ENCODE data around the gene ZMYND8. TPM values are rescaled to one million over a fixed set of nuclear protein-coding genes. Genes with fewer than 3 reads are reported as not detected.
A peak's percentile ranks its signal among the peaks of the same experiment; 100 is the strongest.

The ZMYND8 gene
- total RNA-seq, 4 donors from 2014 or later: 33.3 to 46.7 (median 39.2) TPM

DNA sequence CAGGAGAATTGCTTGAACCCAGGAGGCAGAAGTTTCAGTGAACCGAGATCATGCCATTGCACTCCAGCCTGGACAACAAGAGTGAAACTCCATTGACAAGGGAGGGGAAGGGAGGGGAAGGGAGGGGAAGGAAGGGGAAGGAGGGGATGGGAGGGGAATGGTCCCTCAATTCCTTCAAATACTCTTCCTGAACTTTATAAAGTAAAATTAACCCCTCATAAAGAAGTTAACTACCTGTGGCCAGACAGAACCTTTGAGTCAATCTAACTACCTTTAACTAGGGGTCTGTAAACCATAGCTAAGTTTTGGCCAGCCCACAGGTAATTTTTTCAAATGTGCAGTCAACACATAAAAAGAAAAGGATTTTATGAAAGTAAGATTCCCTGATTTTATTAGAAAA, 131.0 kb downstream of the ZMYND8 start:
- TF ChIP-seq, protein P1, sequence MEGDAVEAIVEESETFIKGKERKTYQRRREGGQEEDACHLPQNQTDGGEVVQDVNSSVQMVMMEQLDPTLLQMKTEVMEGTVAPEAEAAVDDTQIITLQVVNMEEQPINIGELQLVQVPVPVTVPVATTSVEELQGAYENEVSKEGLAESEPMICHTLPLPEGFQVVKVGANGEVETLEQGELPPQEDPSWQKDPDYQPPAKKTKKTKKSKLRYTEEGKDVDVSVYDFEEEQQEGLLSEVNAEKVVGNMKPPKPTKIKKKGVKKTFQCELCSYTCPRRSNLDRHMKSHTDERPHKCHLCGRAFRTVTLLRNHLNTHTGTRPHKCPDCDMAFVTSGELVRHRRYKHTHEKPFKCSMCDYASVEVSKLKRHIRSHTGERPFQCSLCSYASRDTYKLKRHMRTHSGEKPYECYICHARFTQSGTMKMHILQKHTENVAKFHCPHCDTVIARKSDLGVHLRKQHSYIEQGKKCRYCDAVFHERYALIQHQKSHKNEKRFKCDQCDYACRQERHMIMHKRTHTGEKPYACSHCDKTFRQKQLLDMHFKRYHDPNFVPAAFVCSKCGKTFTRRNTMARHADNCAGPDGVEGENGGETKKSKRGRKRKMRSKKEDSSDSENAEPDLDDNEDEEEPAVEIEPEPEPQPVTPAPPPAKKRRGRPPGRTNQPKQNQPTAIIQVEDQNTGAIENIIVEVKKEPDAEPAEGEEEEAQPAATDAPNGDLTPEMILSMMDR (IDR thresholded peaks at IDR 0.05; ENCODE audit: low read depth): no peak

DNA sequence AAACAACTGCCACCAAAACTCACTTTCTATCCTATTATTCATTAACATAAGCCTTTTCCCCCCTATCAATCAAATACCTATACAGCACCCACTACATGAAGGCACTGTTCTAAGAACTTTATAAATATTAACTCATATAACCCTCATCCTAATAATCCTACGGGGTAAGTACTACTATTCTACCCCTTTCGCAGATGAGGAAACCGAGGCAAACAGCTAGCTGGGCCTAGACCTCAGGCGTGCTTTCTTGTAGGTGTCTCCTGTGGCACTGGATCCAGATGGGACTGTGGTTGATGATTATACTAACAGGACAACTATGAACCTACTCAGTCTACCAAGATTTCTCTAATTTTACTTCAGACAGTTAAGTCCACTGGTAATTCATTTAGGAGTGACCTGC, 131.6 kb downstream of the ZMYND8 start:
- TF ChIP-seq, protein P1 (IDR thresholded peaks at IDR 0.05; ENCODE audit: low read depth): no peak

DNA sequence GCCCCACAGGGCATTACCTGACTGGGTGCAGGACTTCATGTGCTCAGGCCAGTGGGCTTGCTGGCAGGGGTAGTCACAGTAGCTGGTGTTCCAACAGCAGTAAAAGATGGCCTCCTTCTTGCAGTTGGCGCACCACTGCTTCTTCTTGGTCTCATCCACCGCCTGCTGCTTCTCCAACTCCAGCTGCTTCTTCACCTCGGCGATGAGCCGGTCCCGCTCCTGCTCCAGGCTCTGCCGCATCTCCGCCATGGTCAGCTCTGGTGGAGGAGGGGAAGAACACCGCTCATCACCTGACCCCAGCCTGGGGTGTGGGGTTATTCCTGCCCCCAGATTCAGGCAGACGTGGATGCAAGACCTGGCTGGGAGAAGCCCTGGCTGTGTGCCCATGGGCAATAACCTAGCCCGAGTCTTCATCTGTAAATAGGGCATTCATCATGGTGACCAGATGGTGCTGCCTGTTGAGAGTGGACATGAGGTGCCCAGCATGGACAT, 132.2 kb downstream of the ZMYND8 start:
- TF ChIP-seq, protein P1 (IDR thresholded peaks at IDR 0.05; ENCODE audit: low read depth): no peak

DNA sequence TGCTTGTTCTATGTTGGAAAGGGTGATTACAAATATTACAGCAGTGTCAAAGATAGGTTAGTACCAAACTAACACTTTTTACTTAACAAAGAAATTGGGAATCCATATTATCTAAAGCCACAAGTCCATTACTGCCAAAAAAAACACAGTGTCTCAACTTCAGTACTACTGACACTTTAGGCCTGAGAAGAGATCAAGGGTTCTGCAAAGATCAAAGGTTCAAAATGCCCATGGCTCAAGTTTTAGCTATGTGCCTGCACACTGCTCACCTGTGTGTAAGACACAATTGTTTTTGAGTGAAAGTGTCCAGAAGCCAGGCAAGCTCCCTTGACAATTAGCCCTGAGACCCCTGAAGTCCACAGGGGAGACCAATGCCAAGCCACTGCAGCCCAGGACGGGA, 132.6 kb downstream of the ZMYND8 start:
- TF ChIP-seq, protein P1 (IDR thresholded peaks at IDR 0.05; ENCODE audit: low read depth): no peak

DNA sequence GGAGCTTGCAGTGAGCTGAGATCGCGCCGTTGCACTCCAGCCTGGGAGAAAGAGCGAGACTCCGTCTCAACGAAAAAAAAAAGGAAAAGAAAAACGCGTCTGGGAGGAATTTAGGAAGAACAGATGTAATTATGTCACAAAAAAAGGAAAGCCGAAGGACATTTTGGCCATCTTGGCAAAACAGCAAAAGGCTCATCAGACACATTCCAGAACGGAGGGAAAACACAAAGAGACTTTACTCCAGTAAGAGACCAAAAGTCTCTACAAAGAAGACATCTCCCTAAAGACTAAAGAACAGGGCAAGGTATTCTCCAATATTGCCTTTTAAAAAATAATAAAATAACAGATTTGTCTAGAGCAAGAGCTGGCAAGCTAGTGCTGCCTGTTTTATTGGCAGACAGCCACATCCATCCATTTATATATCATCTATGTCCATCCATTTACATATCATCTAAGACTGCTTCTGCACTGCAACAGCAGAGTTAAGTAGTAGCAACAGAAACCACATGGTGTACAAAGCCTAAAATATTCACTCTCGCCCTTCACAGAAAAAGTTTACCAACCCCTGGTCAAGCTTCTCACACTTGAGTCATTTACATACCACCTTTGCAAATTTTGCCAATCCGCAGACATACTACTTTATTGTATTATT, 133.9 kb downstream of the ZMYND8 start:
- TF ChIP-seq, protein P1 (IDR thresholded peaks at IDR 0.05; ENCODE audit: low read depth): no peak

DNA sequence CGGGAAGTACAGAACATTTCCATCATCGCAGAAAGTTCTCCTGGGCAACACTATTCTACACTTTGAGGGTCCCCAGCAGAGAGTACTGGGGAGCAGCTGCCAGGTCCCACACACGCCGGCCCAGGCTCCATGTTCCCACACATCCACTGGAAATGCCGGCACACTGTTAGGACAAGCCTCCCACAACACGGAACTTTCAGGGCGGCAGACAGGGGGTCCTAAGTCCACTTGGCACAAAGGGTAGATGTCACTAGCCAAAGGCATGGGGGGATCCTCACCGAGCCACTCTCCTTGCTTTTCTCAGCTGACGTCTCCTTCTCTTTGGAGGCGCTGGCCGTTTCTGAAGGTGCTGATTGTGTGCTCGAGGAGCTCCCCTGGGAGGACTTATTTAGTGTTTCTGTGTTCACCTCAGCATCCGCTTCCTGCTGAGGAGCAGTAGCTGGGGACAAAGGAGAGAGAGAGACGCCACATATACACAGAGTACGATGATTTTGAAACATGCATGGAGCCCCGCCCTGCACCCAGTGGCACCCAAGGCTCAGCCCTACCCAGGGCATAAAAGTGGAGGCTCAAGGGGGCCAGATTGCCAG, 135.4 kb downstream of the ZMYND8 start:
- TF ChIP-seq, protein P1 (IDR thresholded peaks at IDR 0.05; ENCODE audit: low read depth): no peak

DNA sequence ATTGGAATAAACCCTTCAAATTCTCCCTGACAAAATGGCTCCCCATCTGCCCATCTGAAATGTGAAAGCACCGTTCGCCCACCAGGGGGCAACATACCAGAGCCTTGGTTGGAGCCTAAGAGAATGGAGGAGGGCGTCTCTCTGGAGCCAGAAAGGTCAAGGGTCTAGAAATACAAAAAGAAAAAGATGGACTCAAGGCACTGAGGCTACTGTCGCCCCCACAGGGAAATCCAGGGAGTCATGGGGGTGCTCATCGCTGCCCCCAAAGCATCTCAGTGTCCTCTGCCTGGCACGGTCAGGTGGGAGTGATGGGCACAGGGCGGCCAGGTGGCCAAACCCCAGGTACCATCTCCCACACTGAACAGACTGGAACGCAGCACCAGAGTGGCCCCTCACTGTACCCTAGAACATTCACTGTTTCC, 136.3 kb downstream of the ZMYND8 start:
- TF ChIP-seq, protein P1 (IDR thresholded peaks at IDR 0.05; ENCODE audit: low read depth): peak; percentile 16
